K562 (cell line): ENCODE results near the gene PDIA5. TPM values are rescaled to one million over a fixed set of nuclear protein-coding genes. Genes with fewer than 3 reads are reported as not detected.

Source experiments
- ATAC-seq: fragments of 200-7000 bp; cut with Tn5 transposase; 3 replicates; pipeline ENCODE4 v1.9.1; 2020; ENCODE audit warnings: moderate library complexity
- BruUV-seq: library from RNA; stranded (reverse); fragments of 400-500 nt; replicated peaks from 2 replicates; lab custom pipeline; 2021; lab: Mats Ljungman, UMichigan
- CTCF ChIA-PET: fragments of 300-600 bp; formaldehyde crosslinking; extraction: SDS; loops from one replicate; lab custom pipeline; 2021; ENCODE audit warnings: low intra/inter-chr PET ratio; lab: Yijun Ruan, JAX
- POLR2A ChIA-PET: fragments of 300-600, 350-650 bp; sonication (Branson Sonifier 250); formaldehyde crosslinking; extraction: SDS; loops from one replicate; lab custom pipeline; 2021; ENCODE audit warnings: antibody characterized with exemption, inconsistent platforms; lab: Yijun Ruan, JAX
- DNase-seq, 4 experiments: peaks; one replicate each; pipeline versions ENCODE4 v3.0.0 to v3.0.0-alpha.2; 2011 to 2018; ENCODE audit warnings: low spot score in 3 of 4, mixed read lengths in 3 of 4; ENCODE audit errors: extremely low read depth in 1 of 4
- FAIRE-seq: peaks from 2 replicates; lab custom pipeline; 2011; peaks lifted over from hg19 to GRCh38; lab: Jason Lieb, UNC
- H2AFZ ChIP-seq: 2 replicates; pipeline ENCODE4 v1.6.0; 2011; ENCODE audit warnings: low read depth, low read length, control low read depth, inconsistent platforms
- H3K27ac ChIP-seq: fragments of 200-600 bp; 3 replicates; pipeline ENCODE4 v1.8.0; 2011; ENCODE audit warnings: low read depth, mild to moderate bottlenecking, control low read depth, inconsistent platforms, low read length, moderate library complexity, mixed read lengths; ENCODE audit errors: extremely low read depth
- H3K27me3 ChIP-seq, 2 experiments: fragments of 300-600 bp in 1 of 2; 2 replicates in 1 of 2; 3 replicates in 1 of 2; pipeline versions ENCODE4 v1.6.0 to v1.8.0; 2011; ENCODE audit warnings: inconsistent platforms in 2 of 2, low read length in 2 of 2, mild to moderate bottlenecking in 1 of 2, mixed read lengths in 1 of 2, moderate library complexity in 1 of 2; ENCODE audit not compliant: control insufficient read depth in 2 of 2, insufficient read depth in 2 of 2
- H3K36me3 ChIP-seq: fragments of 300-600 bp; 3 replicates; pipeline ENCODE4 v1.8.0; 2011; ENCODE audit warnings: mild to moderate bottlenecking, low read length, inconsistent platforms; ENCODE audit not compliant: control insufficient read depth, insufficient read depth
- H3K4me1 ChIP-seq, 2 experiments: fragments of 200-600 bp in 1 of 2; replicated peaks in 1 of 2; 2 replicates in 1 of 2; 3 replicates in 1 of 2; pipeline versions ENCODE4 v1.5.1 to v1.8.0; 2011; ENCODE audit warnings: inconsistent platforms in 2 of 2, low read length in 2 of 2, mild to moderate bottlenecking in 1 of 2, mixed read lengths in 1 of 2, moderate library complexity in 1 of 2; ENCODE audit not compliant: control insufficient read depth in 2 of 2, insufficient read depth in 2 of 2
- H3K4me2 ChIP-seq: 2 replicates; pipeline ENCODE4 v1.6.1; 2011; ENCODE audit warnings: low read length, control low read depth, inconsistent platforms, mixed read lengths; ENCODE audit not compliant: insufficient read depth
- H3K4me3 ChIP-seq: fragments of 200-600 bp; sonication (generic), shearing (Covaris generic); 2 replicates; pipeline ENCODE4 v1.5.1; 2016; ENCODE audit warnings: control low read depth, inconsistent platforms
- H3K79me2 ChIP-seq: fragments of 200-600 bp; 3 replicates; pipeline ENCODE4 v1.8.0; 2011; ENCODE audit warnings: low read length, inconsistent platforms; ENCODE audit not compliant: control insufficient read depth, insufficient read depth
- H3K9ac ChIP-seq, 2 experiments: 2 replicates each; pipeline versions ENCODE4 v1.6.0 to v1.6.1; 2011; ENCODE audit warnings: low read depth in 2 of 2, low read length in 2 of 2, control low read depth in 1 of 2, inconsistent platforms in 1 of 2, mild to moderate bottlenecking in 1 of 2, mixed read lengths in 1 of 2; ENCODE audit not compliant: insufficient read depth in 1 of 2
- H3K9me1 ChIP-seq: one replicate; pipeline ENCODE4 v1.6.0; 2011; ENCODE audit warnings: inconsistent platforms, mild to moderate bottlenecking, low read length, moderate library complexity; ENCODE audit not compliant: control insufficient read depth, insufficient read depth
- H3K9me3 ChIP-seq: replicated peaks from 2 replicates; pipeline ENCODE4 v1.5.1; 2011; ENCODE audit warnings: low read depth, low read length, inconsistent platforms; ENCODE audit not compliant: control insufficient read depth, insufficient read depth
- H4K20me1 ChIP-seq: replicated peaks from 2 replicates; pipeline ENCODE4 v1.6.1; 2011; ENCODE audit warnings: low read length, inconsistent platforms, mixed read lengths; ENCODE audit not compliant: control insufficient read depth, insufficient read depth
- AFF1 ChIP-seq, 2 experiments: fragments of 450-650 bp; IDR thresholded peaks; 2 replicates each; pipeline ENCODE4 v1.6.1; 2018; ENCODE audit warnings: mild to moderate bottlenecking in 2 of 2, low read depth in 1 of 2; ENCODE audit not compliant: partially characterized antibody in 2 of 2
- POLR2AphosphoS5 ChIP-seq: IDR thresholded peaks from 2 replicates; pipeline ENCODE4 v1.6.1; 2011; ENCODE audit warnings: mild to moderate bottlenecking, low read depth, low read length, moderate library complexity; ENCODE audit not compliant: control insufficient read depth, insufficient read depth
- REST ChIP-seq, 2 experiments: fragments of 450-650 bp; formaldehyde crosslinking in 1 of 2; IDR thresholded peaks; 2 replicates each; pipeline versions ENCODE4 v1.4.0 to v1.6.1; 2014 to 2020; ENCODE audit warnings: mild to moderate bottlenecking in 2 of 2, borderline replicate concordance in 1 of 2, low read depth in 1 of 2
- RNF2 ChIP-seq: sonication (generic); IDR thresholded peaks from 2 replicates; pipeline ENCODE4 v1.6.1; 2016
- TFE3 ChIP-seq: fragments of 450-650 bp; formaldehyde crosslinking; IDR thresholded peaks from 2 replicates; pipeline ENCODE4 v1.4.0; 2020; ENCODE audit warnings: mild to moderate bottlenecking, mixed read lengths
- ZNF23 ChIP-seq: fragments of 250-450 bp; sonication (Bioruptor Pico); IDR thresholded peaks from 2 replicates; pipeline ENCODE4 v1.4.0; 2020; ENCODE audit warnings: mild to moderate bottlenecking
- ZNF561 ChIP-seq: fragments of 450-650 bp; formaldehyde crosslinking; conservative IDR thresholded peaks from 2 replicates; pipeline ENCODE4 v1.4.0; 2020; ENCODE audit warnings: mild to moderate bottlenecking, moderate library complexity
- WGBS: fragments of 100-300 bp; shearing (Covaris generic); methylation state at CpG from one replicate; pipeline ENCODE4 v1.1.6; 2016; ENCODE audit warnings: low coverage, mixed read lengths; ENCODE audit not compliant: insufficient coverage; ENCODE audit errors: missing lambda C conversion rate; 5-methylcytosine and 5-hydroxymethylcytosine counted together
- in situ Hi-C: fragments of 300-500 bp; cut with MboI; formaldehyde crosslinking; loops from 4 replicates; pipeline ENCODE4 v1.15.0; 2018; ENCODE audit warnings: inconsistent platforms, mixed read lengths
- intact Hi-C: fragments of 100-400 bp; cut with micrococcal nuclease; formaldehyde crosslinking; loops from 2 replicates; pipeline ENCODE4 v1.14.2; 2022
- polyA plus RNA-seq, 8 experiments: library from polyadenylated mRNA; depleted of rRNA in 4 of 8; stranded (reverse) in 5 of 8; unstranded in 3 of 8; fragments of >200 nt; fragmentation: Nextera tagmentation in 2 of 8; fragmentation: Illumina TruSeq in 1 of 8; extraction: Ambion mirVana in 2 of 8; extraction: Trizol in 1 of 8; gene quantifications; 2 replicates each; pipeline versions ENCODE4 v1.2.1 to v1.2.3, GENCODE V29; 2011 to 2014; ENCODE audit warnings: inconsistent platforms in 1 of 8, missing spikeins in 1 of 8
- total RNA-seq, 7 experiments: library from RNA; depleted of rRNA in 6 of 7; stranded (reverse); fragments of >200 nt in 6 of 7; fragmentation: Illumina TruSeq in 2 of 7; extraction: Trizol in 2 of 7; gene quantifications; 2 replicates each; pipeline versions ENCODE4 v1.2.1 to v1.2.3, GENCODE V29; 2011 to 2021; ENCODE audit warnings: low replicate concordance in 1 of 7

Gene PDIA5
- total and polyA plus RNA-seq, 9 of the 15 experiments (the other 6 are each of a cell fraction or from before 2014, with no cell fraction given) = 3.4 to 31.8 (median 19.6) TPM

GRCh38 chr3:123155471-123156011 is 88.7 kb downstream of the PDIA5 start:
- H3K27ac ChIP-seq = no peak overlapping the region
- in situ Hi-C loops = no loop called here
- no peaks in the 10 kb centered on the region for H3K9me1 ChIP-seq
- TF ChIP-seq POLR2AphosphoS5 (no peak), ZNF23 (no peak), ZNF561 (no peak), TFE3 (CRISPR knock-in tag) (no peak), AFF1 (IDR thresholded peaks at IDR 0.05; ENCODE audit: low read depth in 1 of 2, partially characterized antibody in 2 of 2) (no peak), REST (IDR thresholded peaks at IDR 0.05; ENCODE audit: borderline replicate concordance) (no peak), REST (CRISPR knock-in tag; IDR thresholded peaks at IDR 0.05; ENCODE audit: low read depth) (no peak), RNF2 (no peak)
- no peaks in the 10 kb centered on the region for H4K20me1 ChIP-seq
- ChIA-PET POLR2A (interaction anchor here (0.6 kb wide), 1 partner anchor 23 kb away, joined by 3 read pairs; no protein-coding TSS in a partner anchor), CTCF (no interaction called here)
- BruUV-seq = no TSS peak
- no peak overlapping the region for H3K4me2 ChIP-seq
- 100% methylated on average over 5 of the region's 9 CpGs for WGBS
- no peak for DNase-seq
- no peaks in the 10 kb centered on the region for H3K27me3 ChIP-seq
- no peaks in the 10 kb centered on the region for H3K4me1 ChIP-seq
- ATAC-seq = no peak
- H3K9me3 ChIP-seq = no peaks in the 10 kb centered on the region
- intact Hi-C loops = no loop called here
- no peak overlapping the region; a peak in 1 of 4 replicates for H3K9ac ChIP-seq
- H3K4me3 ChIP-seq = no peak overlapping the region
- no peaks in the 10 kb centered on the region for H3K79me2 ChIP-seq
- H2AFZ ChIP-seq = no peak overlapping the region
- H3K36me3 ChIP-seq = peaks cover 62% of the 10 kb centered on the region; the same call in 2 of the 3 replicates
- FAIRE-seq = no peak
